ENCODE measurements around the gene S100A6.

DNA sequence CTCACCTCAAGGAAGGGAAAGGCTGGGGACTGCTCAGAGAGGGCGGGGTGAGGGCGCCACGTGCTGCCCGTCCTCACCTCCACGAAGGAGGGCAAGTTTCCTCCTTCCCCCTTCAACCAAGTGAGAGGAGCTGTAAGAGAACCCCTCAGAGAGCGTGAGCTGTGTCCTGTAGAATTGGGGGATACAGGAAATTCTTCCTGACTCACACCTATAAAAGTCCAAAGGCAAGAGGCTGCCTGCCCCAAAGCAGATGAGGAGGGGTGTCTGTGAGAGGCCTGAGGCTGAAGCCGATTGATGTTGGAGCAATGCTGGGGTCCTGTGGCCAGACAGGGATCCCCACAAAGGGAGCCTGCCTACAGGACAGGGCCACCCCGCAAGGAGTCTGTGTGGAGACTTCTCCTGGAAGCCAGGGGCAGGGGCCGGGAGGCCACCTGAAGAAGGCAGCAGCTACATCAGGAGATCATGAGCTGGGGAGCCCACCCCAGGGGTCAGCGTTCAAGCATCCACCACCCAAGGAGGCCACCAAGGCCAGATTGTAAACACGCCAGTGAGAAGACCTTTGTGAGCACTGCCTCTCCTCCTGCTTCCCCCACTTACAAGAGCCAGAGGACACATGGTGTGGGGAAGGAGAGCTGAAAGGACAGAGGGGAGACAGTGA lies 27.7 kb downstream of the S100A6 start:
- TF ChIP-seq, protein P1, sequence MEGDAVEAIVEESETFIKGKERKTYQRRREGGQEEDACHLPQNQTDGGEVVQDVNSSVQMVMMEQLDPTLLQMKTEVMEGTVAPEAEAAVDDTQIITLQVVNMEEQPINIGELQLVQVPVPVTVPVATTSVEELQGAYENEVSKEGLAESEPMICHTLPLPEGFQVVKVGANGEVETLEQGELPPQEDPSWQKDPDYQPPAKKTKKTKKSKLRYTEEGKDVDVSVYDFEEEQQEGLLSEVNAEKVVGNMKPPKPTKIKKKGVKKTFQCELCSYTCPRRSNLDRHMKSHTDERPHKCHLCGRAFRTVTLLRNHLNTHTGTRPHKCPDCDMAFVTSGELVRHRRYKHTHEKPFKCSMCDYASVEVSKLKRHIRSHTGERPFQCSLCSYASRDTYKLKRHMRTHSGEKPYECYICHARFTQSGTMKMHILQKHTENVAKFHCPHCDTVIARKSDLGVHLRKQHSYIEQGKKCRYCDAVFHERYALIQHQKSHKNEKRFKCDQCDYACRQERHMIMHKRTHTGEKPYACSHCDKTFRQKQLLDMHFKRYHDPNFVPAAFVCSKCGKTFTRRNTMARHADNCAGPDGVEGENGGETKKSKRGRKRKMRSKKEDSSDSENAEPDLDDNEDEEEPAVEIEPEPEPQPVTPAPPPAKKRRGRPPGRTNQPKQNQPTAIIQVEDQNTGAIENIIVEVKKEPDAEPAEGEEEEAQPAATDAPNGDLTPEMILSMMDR (IDR thresholded peaks at IDR 0.05) = no peak
- no peak for TF ChIP-seq ZNF232 (CRISPR knock-in tag; IDR thresholded peaks at IDR 0.05)
- TF ChIP-seq SOX15 (CRISPR knock-in tag; IDR thresholded peaks at IDR 0.05) = no peak
- TF ChIP-seq SMAD4 (CRISPR knock-in tag; IDR thresholded peaks at IDR 0.05) = no peak
- no peak for TF ChIP-seq NFE2L1 (CRISPR knock-in tag; IDR thresholded peaks at IDR 0.05)
- TF ChIP-seq CBFB (CRISPR knock-in tag; IDR thresholded peaks at IDR 0.05; ENCODE audit: low read depth) = no peak
- TF ChIP-seq NR1H2 (CRISPR knock-in tag; IDR thresholded peaks at IDR 0.05) = no peak
- no peak for TF ChIP-seq MXD4 (CRISPR knock-in tag; IDR thresholded peaks at IDR 0.05; ENCODE audit: borderline replicate concordance)
- TF ChIP-seq SMAD3 (CRISPR knock-in tag; IDR thresholded peaks at IDR 0.05; ENCODE audit: borderline replicate concordance) = no peak
